BJ (cell line): Measurements from ENCODE around the gene SLC8A3. TPM values are rescaled to one million over a fixed set of nuclear protein-coding genes. Genes with fewer than 3 reads are reported as not detected.

Source experiments
- CTCF ChIA-PET: fragments of 350-600 bp; formaldehyde crosslinking; extraction: SDS; loops from one replicate; lab custom pipeline; 2021; ENCODE audit warnings: antibody characterized with exemption, inconsistent platforms; lab: Yijun Ruan, JAX
- POLR2A ChIA-PET: fragments of 300-600 bp; sonication (Branson Sonifier 250); formaldehyde crosslinking; extraction: SDS; loops from one replicate; lab custom pipeline; 2021; ENCODE audit warnings: antibody characterized with exemption; lab: Charles Lee
- DNase-seq: peaks from one replicate; pipeline ENCODE4 v3.0.0-alpha.2; 2011; ENCODE audit warnings: low read depth
- H3K27me3 ChIP-seq: 2 replicates; pipeline ENCODE4 v1.6.0; 2011; ENCODE audit warnings: low read length; ENCODE audit not compliant: control insufficient read depth, insufficient read depth
- H3K36me3 ChIP-seq: 2 replicates; pipeline ENCODE4 v1.5.1; 2011; ENCODE audit warnings: low read length; ENCODE audit not compliant: control insufficient read depth, insufficient read depth
- H3K4me3 ChIP-seq: 2 replicates; pipeline ENCODE4 v1.5.1; 2011; ENCODE audit warnings: low read depth, mild to moderate bottlenecking, control low read depth, low read length
- polyA plus RNA-seq: library from polyadenylated mRNA; depleted of rRNA; stranded (reverse); fragments of >200 nt; gene quantifications from 2 replicates; pipeline ENCODE4 v1.2.3, GENCODE V29; 2011
- TF ChIP-seq, protein P1 (sequence below): IDR thresholded peaks from 2 replicates; pipeline ENCODE4 v1.5.1; 2011; ENCODE audit warnings: low read depth, mild to moderate bottlenecking, control low read depth, inconsistent platforms, low read length, moderate library complexity; ENCODE audit not compliant: insufficient read depth

The SLC8A3 gene
- polyA plus RNA-seq, 1 experiment = 0.07 TPM

GRCh38 chr14:70149596-70150165 lies 39.1 kb downstream of the SLC8A3 start:
- TF ChIP-seq, protein P1, sequence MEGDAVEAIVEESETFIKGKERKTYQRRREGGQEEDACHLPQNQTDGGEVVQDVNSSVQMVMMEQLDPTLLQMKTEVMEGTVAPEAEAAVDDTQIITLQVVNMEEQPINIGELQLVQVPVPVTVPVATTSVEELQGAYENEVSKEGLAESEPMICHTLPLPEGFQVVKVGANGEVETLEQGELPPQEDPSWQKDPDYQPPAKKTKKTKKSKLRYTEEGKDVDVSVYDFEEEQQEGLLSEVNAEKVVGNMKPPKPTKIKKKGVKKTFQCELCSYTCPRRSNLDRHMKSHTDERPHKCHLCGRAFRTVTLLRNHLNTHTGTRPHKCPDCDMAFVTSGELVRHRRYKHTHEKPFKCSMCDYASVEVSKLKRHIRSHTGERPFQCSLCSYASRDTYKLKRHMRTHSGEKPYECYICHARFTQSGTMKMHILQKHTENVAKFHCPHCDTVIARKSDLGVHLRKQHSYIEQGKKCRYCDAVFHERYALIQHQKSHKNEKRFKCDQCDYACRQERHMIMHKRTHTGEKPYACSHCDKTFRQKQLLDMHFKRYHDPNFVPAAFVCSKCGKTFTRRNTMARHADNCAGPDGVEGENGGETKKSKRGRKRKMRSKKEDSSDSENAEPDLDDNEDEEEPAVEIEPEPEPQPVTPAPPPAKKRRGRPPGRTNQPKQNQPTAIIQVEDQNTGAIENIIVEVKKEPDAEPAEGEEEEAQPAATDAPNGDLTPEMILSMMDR = no peak
- ChIA-PET CTCF (interaction anchor here (1.4 kb wide), 1 partner anchor 8 kb away, joined by 4 read pairs; no protein-coding TSS in a partner anchor), POLR2A (no interaction called here)
- Histone ChIP-seq H3K27me3 (no peaks in the 10 kb centered on the region), H3K36me3 (no peaks in the 10 kb centered on the region), H3K4me3 (no peak overlapping the region)
- no peak for DNase-seq

- ChIA-PET CTCF (interaction anchor here (1.4 kb wide), 1 partner anchor 8 kb away, joined by 4 read pairs; no protein-coding TSS in a partner anchor), POLR2A (no interaction called here)
- TF ChIP-seq, protein P1 = no peak
- DNase-seq = no peak
- Histone ChIP-seq H3K36me3 (no peaks in the 10 kb centered on the region), H3K4me3 (no peak overlapping the region), H3K27me3 (no peaks in the 10 kb centered on the region)
Observed at GRCh38 chr14:70148911-70149595, 39.7 kb downstream of the SLC8A3 start.

GRCh38 chr14:70148351-70148750 lies 40.4 kb downstream of the SLC8A3 start:
- ChIA-PET POLR2A (no interaction called here), CTCF (no interaction called here)
- Histone ChIP-seq H3K4me3 (no peak overlapping the region), H3K36me3 (no peaks in the 10 kb centered on the region), H3K27me3 (no peaks in the 10 kb centered on the region)
- TF ChIP-seq, protein P1 = no peak
- no peak for DNase-seq

- Histone ChIP-seq H3K27me3 (no peaks in the 10 kb centered on the region), H3K4me3 (no peak overlapping the region), H3K36me3 (no peaks in the 10 kb centered on the region)
- TF ChIP-seq, protein P1 = no peak
- ChIA-PET CTCF (no interaction called here), POLR2A (interaction anchor here (0.6 to 0.7 kb wide), 2 partner anchors 30 to 68 kb away, joined by 3 read pairs; no protein-coding TSS in a partner anchor)
- DNase-seq = no peak
Observed at GRCh38 chr14:70144046-70144445, 44.7 kb downstream of the SLC8A3 start.

DNA sequence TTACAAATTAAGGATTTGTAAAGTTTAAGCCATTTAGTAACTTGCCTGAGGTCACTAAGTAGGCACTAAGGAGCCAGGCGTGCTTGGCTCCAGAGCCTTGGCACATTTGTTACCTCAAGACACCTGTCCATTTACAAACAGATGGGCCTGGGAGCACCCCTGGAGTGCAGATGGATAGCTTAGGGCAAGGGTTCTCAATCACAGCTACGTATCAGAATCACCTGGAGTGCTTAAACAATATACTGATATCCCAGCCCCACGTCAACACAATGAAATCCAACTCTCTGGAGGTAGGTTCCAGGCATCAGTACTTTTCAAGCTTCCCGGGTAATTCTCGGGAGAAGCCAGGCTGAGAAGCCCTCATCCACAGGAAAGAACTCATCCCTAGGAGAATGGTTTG lies 45.4 kb downstream of the SLC8A3 start:
- DNase-seq = no peak
- H3K4me3 ChIP-seq = no peak overlapping the region
- ChIA-PET CTCF (no interaction called here), POLR2A (no interaction called here)
- H3K27me3 ChIP-seq = no peaks in the 10 kb centered on the region
- TF ChIP-seq, protein P1 = no peak
- no peaks in the 10 kb centered on the region for H3K36me3 ChIP-seq
